ENCODE data around the gene FGB.

The FGB gene

GRCh38 chr4:154609532-154609931 lies 46.7 kb downstream of the FGB start:
- Histone ChIP-seq H3K4me3 (ENCODE audit: low read depth, low read length) (no peak overlapping the region), H3K27me3 (ENCODE audit: insufficient read depth, low read depth, severe bottlenecking) (no peaks in the 10 kb centered on the region), H3K9me3 (ENCODE audit: severe bottlenecking) (no peaks in the 10 kb centered on the region), H3K36me3 (no peaks in the 10 kb centered on the region), H3K27ac (no peak overlapping the region)
- no peak for TF ChIP-seq CTCF (IDR thresholded peaks at IDR 0.05; ENCODE audit: low read depth, low read length)
- no peak for DNase-seq

- TF ChIP-seq CTCF (IDR thresholded peaks at IDR 0.05; ENCODE audit: low read depth, low read length) = no peak
- Histone ChIP-seq H3K4me3 (ENCODE audit: low read depth, low read length) (no peak overlapping the region), H3K27me3 (ENCODE audit: insufficient read depth, low read depth, severe bottlenecking) (no peaks in the 10 kb centered on the region), H3K27ac (no peak overlapping the region), H3K36me3 (no peaks in the 10 kb centered on the region), H3K9me3 (ENCODE audit: severe bottlenecking) (no peaks in the 10 kb centered on the region)
- no peak for DNase-seq
Measured at GRCh38 chr4:154610582-154610981, 47.8 kb downstream of the FGB start.

GRCh38 chr4:154611833-154612232 lies 49.0 kb downstream of the FGB start:
- H3K27ac ChIP-seq = no peak overlapping the region
- no peak overlapping the region for H3K4me3 ChIP-seq (ENCODE audit: low read depth, low read length)
- H3K36me3 ChIP-seq = no peaks in the 10 kb centered on the region
- DNase-seq = no peak
- H3K9me3 ChIP-seq (ENCODE audit: severe bottlenecking) = no peaks in the 10 kb centered on the region
- no peaks in the 10 kb centered on the region for H3K27me3 ChIP-seq (ENCODE audit: insufficient read depth, low read depth, severe bottlenecking)
- no peak for TF ChIP-seq CTCF (IDR thresholded peaks at IDR 0.05; ENCODE audit: low read depth, low read length)

GRCh38 chr4:154612472-154613414 lies 49.9 kb downstream of the FGB start, which contains the start of gene FGG:
Gene FGG (minus strand): TSS chr4:154612656. CDS start chr4:154612609, 47 bp downstream.
- Histone ChIP-seq H3K27me3 (ENCODE audit: insufficient read depth, low read depth, severe bottlenecking) (no peaks in the 10 kb centered on the region), H3K27ac (no peak within 1 kb of the TSS), H3K9me3 (ENCODE audit: severe bottlenecking) (no peaks in the 10 kb centered on the region), H3K4me3 (ENCODE audit: low read depth, low read length) (no peak within 1 kb of the TSS), H3K36me3 (no peaks in the 10 kb centered on the region)
- no peak for DNase-seq
- TF ChIP-seq CTCF (IDR thresholded peaks at IDR 0.05; ENCODE audit: low read depth, low read length) = no peak

- Histone ChIP-seq H3K36me3 (no peaks in the 10 kb centered on the region), H3K27ac (no peak overlapping the region)
- TF ChIP-seq CTCF (IDR thresholded peaks at IDR 0.05; ENCODE audit: low read depth, low read length) = no peak
Measured at GRCh38 chr4:154614306-154614705, 51.5 kb downstream of the FGB start.

More at GRCh38 chr4:154614306-154614705, 51.5 kb downstream of the FGB start:
- Histone ChIP-seq H3K4me3 (ENCODE audit: low read depth, low read length) (no peak overlapping the region), H3K9me3 (ENCODE audit: severe bottlenecking) (no peaks in the 10 kb centered on the region), H3K27me3 (ENCODE audit: insufficient read depth, low read depth, severe bottlenecking) (no peaks in the 10 kb centered on the region)
- no peak for DNase-seq

Measured in WERI-Rb-1 (cell line).